SK-N-SH (cell line): ENCODE measurements around the gene ANO3. TPM values are rescaled to one million over a fixed set of nuclear protein-coding genes. Genes with fewer than 3 reads are reported as not detected.

Source experiments
- CTCF ChIA-PET: fragments of 300-600, 350-600 bp; formaldehyde crosslinking; extraction: SDS; loops from one replicate; lab custom pipeline; 2021; lab: Yijun Ruan, JAX
- POLR2A ChIA-PET: fragments of 350-600 bp; sonication (Branson Sonifier 250); formaldehyde crosslinking; extraction: SDS; loops from one replicate; lab custom pipeline; 2020; ENCODE audit warnings: antibody characterized with exemption, inconsistent platforms; lab: Yijun Ruan, JAX
- DNase-seq: peaks from one replicate; pipeline ENCODE4 v3.0.0; 2012
- H2AFZ ChIP-seq: fragments of 200-600 bp; sonication (generic); 2 replicates; pipeline ENCODE4 v1.8.1; 2016; ENCODE audit warnings: antibody characterized with exemption, mild to moderate bottlenecking, low read depth
- H3F3A ChIP-seq: fragments of 200-600 bp; sonication (generic); replicated peaks from 2 replicates; pipeline ENCODE3; 2016; ENCODE audit warnings: antibody characterized with exemption, mild to moderate bottlenecking; ENCODE audit not compliant: insufficient read depth
- H3K27ac ChIP-seq, 2 experiments: fragments of 200-500 bp in 1 of 2; fragments of 200-600 bp in 1 of 2; sonication (Bioruptor generic) in 1 of 2; sonication (generic), shearing (Covaris generic) in 1 of 2; 2 replicates each; pipeline versions ENCODE4 v1.5.1 to v1.6.1; 2014 to 2016; ENCODE audit warnings: low read depth in 2 of 2, inconsistent platforms in 1 of 2, low read length in 1 of 2, mild to moderate bottlenecking in 1 of 2, mixed read lengths in 1 of 2
- H3K27me3 ChIP-seq: fragments of 200-600 bp; sonication (generic), shearing (Covaris generic); 2 replicates; pipeline ENCODE4 v1.6.1; 2016; ENCODE audit warnings: mixed run types; ENCODE audit not compliant: insufficient read depth
- H3K36me3 ChIP-seq, 2 experiments: fragments of 200-500 bp in 1 of 2; fragments of 200-600 bp in 1 of 2; sonication (Bioruptor generic) in 1 of 2; sonication (generic) in 1 of 2; replicated peaks in 1 of 2; 2 replicates each; pipeline versions ENCODE3 to v1.5.1; 2014 to 2016; ENCODE audit warnings: low read length in 1 of 2, mild to moderate bottlenecking in 1 of 2; ENCODE audit not compliant: insufficient read depth in 2 of 2, control insufficient read depth in 1 of 2
- H3K4me1 ChIP-seq, 2 experiments: fragments of 200-500 bp in 1 of 2; fragments of 200-600 bp in 1 of 2; sonication (Bioruptor generic) in 1 of 2; sonication (generic), shearing (Covaris generic) in 1 of 2; 2 replicates each; pipeline versions ENCODE4 v1.5.1 to v1.6.1; 2014 to 2016; ENCODE audit warnings: low read depth in 1 of 2, low read length in 1 of 2, mixed run types in 1 of 2; ENCODE audit not compliant: insufficient read depth in 2 of 2, control insufficient read depth in 1 of 2
- H3K4me2 ChIP-seq: fragments of 200-600 bp; sonication (generic), shearing (Covaris generic); 2 replicates; pipeline ENCODE4 v1.6.1; 2017; ENCODE audit warnings: mixed run types
- H3K4me3 ChIP-seq, 2 experiments: fragments of 200-500 bp in 1 of 2; fragments of 200-600 bp in 1 of 2; sonication (Bioruptor generic) in 1 of 2; sonication (generic), shearing (Covaris generic) in 1 of 2; 2 replicates each; pipeline versions ENCODE4 v1.5.1 to v1.8.1; 2014 to 2016; ENCODE audit warnings: low read depth in 2 of 2, inconsistent platforms in 1 of 2, low read length in 1 of 2, mild to moderate bottlenecking in 1 of 2, mixed read lengths in 1 of 2, moderate library complexity in 1 of 2
- H3K79me2 ChIP-seq: fragments of 200-600 bp; sonication (generic); 2 replicates; pipeline ENCODE4 v1.8.1; 2017; ENCODE audit warnings: mild to moderate bottlenecking; ENCODE audit not compliant: insufficient read depth
- H3K9ac ChIP-seq: fragments of 200-600 bp; sonication (generic); 2 replicates; pipeline ENCODE4 v1.6.1; 2017; ENCODE audit warnings: mixed run types
- H3K9me2 ChIP-seq: fragments of 200-600 bp; sonication (generic); 2 replicates; pipeline ENCODE4 v1.6.1; 2017; ENCODE audit warnings: mixed run types
- H3K9me3 ChIP-seq: fragments of 200-600 bp; sonication (generic); 2 replicates; pipeline ENCODE4 v1.6.1; 2017; ENCODE audit warnings: mixed run types, mild to moderate bottlenecking, moderate library complexity
- H4K20me1 ChIP-seq: fragments of 200-600 bp; sonication (generic); 2 replicates; pipeline ENCODE4 v1.6.1; 2017; ENCODE audit warnings: mild to moderate bottlenecking, mixed run types; ENCODE audit not compliant: insufficient read depth
- CHD2 ChIP-seq: fragments of 150-350 bp; IDR thresholded peaks from 2 replicates; pipeline ENCODE4 v1.6.1; 2018; ENCODE audit warnings: low read length; ENCODE audit not compliant: partially characterized antibody
- CTCF ChIP-seq: fragments of 200-600 bp; sonication (generic); IDR thresholded peaks from 2 replicates; pipeline ENCODE4 v1.6.1; 2017; ENCODE audit warnings: antibody characterized with exemption, mild to moderate bottlenecking, moderate library complexity
- ELF1 ChIP-seq: IDR thresholded peaks from 2 replicates; pipeline ENCODE4 v1.4.0; 2012
- FOXJ3 ChIP-seq: sonication (generic); formaldehyde crosslinking; IDR thresholded peaks from 2 replicates; pipeline ENCODE4 v1.5.1; 2020; ENCODE audit warnings: mild to moderate bottlenecking, missing genetic modification reagents
- GABPA ChIP-seq: IDR thresholded peaks from 2 replicates; pipeline ENCODE4 v1.4.0; 2012; ENCODE audit warnings: low read depth, mild to moderate bottlenecking
- GATA2 ChIP-seq: sonication (generic); formaldehyde crosslinking; IDR thresholded peaks from 2 replicates; pipeline ENCODE4 v1.5.0; 2020; ENCODE audit warnings: mild to moderate bottlenecking, missing genetic modification reagents
- JUND ChIP-seq: IDR thresholded peaks from 2 replicates; pipeline ENCODE4 v1.4.0; 2012
- MAX ChIP-seq: IDR thresholded peaks from 2 replicates; pipeline ENCODE4 v1.4.0; 2012; ENCODE audit warnings: low read depth
- MXI1 ChIP-seq: IDR thresholded peaks from 2 replicates; pipeline ENCODE4 v1.6.1; 2012; ENCODE audit warnings: mild to moderate bottlenecking, low read depth, low read length, improper control_type of control experiment
- NFIC ChIP-seq: IDR thresholded peaks from 2 replicates; pipeline ENCODE4 v1.4.0; 2012; ENCODE audit warnings: borderline replicate concordance
- NRF1 ChIP-seq: IDR thresholded peaks from 2 replicates; pipeline ENCODE4 v1.6.1; 2012; ENCODE audit warnings: low read depth, mild to moderate bottlenecking, low read length
- RCOR1 ChIP-seq: fragments of 150-350 bp; IDR thresholded peaks from 2 replicates; pipeline ENCODE4 v1.6.1; 2017; ENCODE audit warnings: antibody characterized with exemption, low read length
- RFX5 ChIP-seq: IDR thresholded peaks from 2 replicates; pipeline ENCODE4 v1.6.1; 2012; ENCODE audit warnings: mild to moderate bottlenecking, improper control_type of control experiment, low read length
- RXRA ChIP-seq: IDR thresholded peaks from 2 replicates; pipeline ENCODE4 v1.4.0; 2012; ENCODE audit warnings: low read depth, mild to moderate bottlenecking, borderline replicate concordance
- SIN3A ChIP-seq: IDR thresholded peaks from 2 replicates; pipeline ENCODE4 v1.6.1; 2012; ENCODE audit warnings: low read depth, mild to moderate bottlenecking, low read length, moderate library complexity, borderline replicate concordance
- SMC3 ChIP-seq: IDR thresholded peaks from 2 replicates; pipeline ENCODE4 v1.6.1; 2012; ENCODE audit warnings: low read depth, low read length, improper control_type of control experiment
- TEAD4 ChIP-seq: IDR thresholded peaks from 2 replicates; pipeline ENCODE4 v1.4.0; 2012; ENCODE audit warnings: mild to moderate bottlenecking, borderline replicate concordance; ENCODE audit not compliant: insufficient read depth
- USF1 ChIP-seq: IDR thresholded peaks from 2 replicates; pipeline ENCODE4 v1.4.0; 2012; ENCODE audit warnings: low read depth, borderline replicate concordance
- USF2 ChIP-seq: fragments of 150-350 bp; IDR thresholded peaks from 2 replicates; pipeline ENCODE4 v1.6.1; 2017; ENCODE audit warnings: antibody characterized with exemption, low read length, low read depth, borderline replicate concordance
- WGBS: methylation state at CpG from one replicate; pipeline ENCODE4 v1.1.6; 2017; ENCODE audit warnings: low lambda C conversion rate; 5-methylcytosine and 5-hydroxymethylcytosine counted together
- polyA plus RNA-seq, 3 experiments: library from polyadenylated mRNA; depleted of rRNA; stranded (reverse); fragments of >200 nt; gene quantifications; 2 replicates each; pipeline ENCODE4 v1.2.3, GENCODE V29; 2012

The ANO3 gene
- polyA plus RNA-seq, 1 of the 3 experiments (the other 2 are of a cell fraction) = 0.13 TPM

- Histone ChIP-seq H4K20me1 (no peaks in the 10 kb centered on the region), H3K9ac (no peak overlapping the region), H3F3A (no peaks in the 10 kb centered on the region), H3K27ac (no peak overlapping the region), H3K79me2 (no peaks in the 10 kb centered on the region), H2AFZ (no peak overlapping the region), H3K4me3 (no peak overlapping the region), H3K36me3 (no peaks in the 10 kb centered on the region), H3K9me2 (no peaks in the 10 kb centered on the region), H3K4me2 (no peak overlapping the region), H3K9me3 (no peaks in the 10 kb centered on the region), H3K4me1 (no peaks in the 10 kb centered on the region; a peak in 1 of 4 replicates), H3K27me3 (no peaks in the 10 kb centered on the region)
- WGBS = 63% methylated on average over 2 of the region's 2 CpGs
- CTCF ChIA-PET = no interaction called here
- TF ChIP-seq USF2 (no peak), ELF1 (no peak), MAX (no peak), RFX5 (no peak), RCOR1 (no peak), JUND (no peak), SIN3A (no peak), USF1 (no peak), MXI1 (no peak), RXRA (no peak), NRF1 (no peak), CTCF (no peak)
- POLR2A ChIA-PET = no interaction called here
- no peak for DNase-seq
Measured at GRCh38 chr11:26597899-26598298, 266.0 kb downstream of the ANO3 start.

GRCh38 chr11:26599425-26599824 is 267.5 kb downstream of the ANO3 start:
- ChIA-PET POLR2A (no interaction called here), CTCF (no interaction called here)
- Histone ChIP-seq H4K20me1 (no peaks in the 10 kb centered on the region), H3K79me2 (no peaks in the 10 kb centered on the region), H3K27me3 (no peaks in the 10 kb centered on the region), H3K27ac (no peak overlapping the region), H3K4me2 (no peak overlapping the region), H3F3A (no peaks in the 10 kb centered on the region), H2AFZ (no peak overlapping the region), H3K9ac (no peak overlapping the region), H3K4me1 (no peaks in the 10 kb centered on the region; a peak in 1 of 4 replicates), H3K4me3 (no peak overlapping the region), H3K9me2 (no peaks in the 10 kb centered on the region), H3K36me3 (no peaks in the 10 kb centered on the region), H3K9me3 (no peaks in the 10 kb centered on the region)
- no peak for TF ChIP-seq CHD2
- no peak for TF ChIP-seq TEAD4
- TF ChIP-seq GATA2 (CRISPR knock-in tag) = no peak
- TF ChIP-seq CTCF = no peak
- no peak for TF ChIP-seq GABPA
- TF ChIP-seq FOXJ3 (CRISPR knock-in tag) = no peak
- no peak for TF ChIP-seq NFIC
- no peak for TF ChIP-seq MAX
- TF ChIP-seq SMC3 = no peak
- no peak for DNase-seq
- WGBS = 68% methylated on average over 2 of the region's 2 CpGs
